Uterus (tissue), 2 donors: ENCODE data around the gene MED16.

ENCODE experiments used
- POLR2A ChIP-seq, 2 donors: fragments of 450-650 bp; IDR thresholded peaks; one replicate each; pipeline ENCODE4 v1.6.1; 2016; ENCODE audit warnings: antibody characterized with exemption in 2 of 2, mild to moderate bottlenecking in 1 of 2, moderate library complexity in 1 of 2
- TF ChIP-seq, protein P1 (sequence below), 4 experiments: fragments of 200-600 bp in 2 of 4; fragments of 450-650 bp in 2 of 4; sonication (generic) in 2 of 4; IDR thresholded peaks; one replicate each; pipeline ENCODE4 v1.5.1; 2016 to 2019; ENCODE audit warnings: antibody characterized with exemption in 4 of 4, mild to moderate bottlenecking in 2 of 4, moderate library complexity in 1 of 4

DNA sequence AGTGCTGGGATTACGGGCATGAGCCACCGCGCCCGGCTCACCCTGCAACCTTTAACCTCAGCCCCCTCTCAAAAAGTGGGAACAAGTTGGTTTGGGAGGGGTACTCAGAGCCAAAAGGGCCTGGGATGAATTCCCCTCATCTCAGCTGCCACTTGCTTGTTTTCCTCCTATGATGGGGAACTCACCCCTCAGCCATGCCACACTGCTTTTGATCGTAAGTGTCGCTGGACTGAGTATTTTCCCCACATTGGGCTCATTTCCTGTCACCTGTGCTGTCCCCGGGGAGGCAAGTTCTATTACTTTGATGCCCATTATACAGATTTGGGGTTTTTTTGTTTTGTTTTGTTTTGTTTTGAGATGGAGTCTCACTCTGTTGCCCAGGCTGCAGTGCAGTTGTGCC lies 13.5 kb upstream of the MED16 start:
- no peak for TF ChIP-seq POLR2A (IDR thresholded peaks at IDR 0.05)
- TF ChIP-seq, protein P1, sequence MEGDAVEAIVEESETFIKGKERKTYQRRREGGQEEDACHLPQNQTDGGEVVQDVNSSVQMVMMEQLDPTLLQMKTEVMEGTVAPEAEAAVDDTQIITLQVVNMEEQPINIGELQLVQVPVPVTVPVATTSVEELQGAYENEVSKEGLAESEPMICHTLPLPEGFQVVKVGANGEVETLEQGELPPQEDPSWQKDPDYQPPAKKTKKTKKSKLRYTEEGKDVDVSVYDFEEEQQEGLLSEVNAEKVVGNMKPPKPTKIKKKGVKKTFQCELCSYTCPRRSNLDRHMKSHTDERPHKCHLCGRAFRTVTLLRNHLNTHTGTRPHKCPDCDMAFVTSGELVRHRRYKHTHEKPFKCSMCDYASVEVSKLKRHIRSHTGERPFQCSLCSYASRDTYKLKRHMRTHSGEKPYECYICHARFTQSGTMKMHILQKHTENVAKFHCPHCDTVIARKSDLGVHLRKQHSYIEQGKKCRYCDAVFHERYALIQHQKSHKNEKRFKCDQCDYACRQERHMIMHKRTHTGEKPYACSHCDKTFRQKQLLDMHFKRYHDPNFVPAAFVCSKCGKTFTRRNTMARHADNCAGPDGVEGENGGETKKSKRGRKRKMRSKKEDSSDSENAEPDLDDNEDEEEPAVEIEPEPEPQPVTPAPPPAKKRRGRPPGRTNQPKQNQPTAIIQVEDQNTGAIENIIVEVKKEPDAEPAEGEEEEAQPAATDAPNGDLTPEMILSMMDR (IDR thresholded peaks at IDR 0.05), result no peak
